ENCODE data around the gene BCAS3.

Gene BCAS3

DNA sequence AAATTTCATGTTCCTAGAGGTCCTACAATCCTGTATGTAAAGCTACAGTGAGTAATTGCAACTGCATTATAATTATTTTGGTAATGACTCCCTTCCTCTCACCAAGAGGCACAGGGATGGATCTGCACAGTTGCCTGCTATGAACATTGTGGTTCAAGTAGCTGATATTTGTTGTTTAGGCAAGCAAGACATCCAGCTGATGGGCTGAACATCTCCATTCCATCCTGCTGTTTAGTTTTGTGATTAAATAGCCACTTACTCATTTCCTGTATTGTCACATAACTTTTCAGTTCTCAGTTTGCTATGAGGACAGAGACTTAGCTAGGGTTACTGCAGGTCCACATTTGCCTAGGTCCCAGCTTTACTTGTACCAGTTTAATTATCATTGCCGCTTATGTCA lies 540.8 kb downstream of the BCAS3 start:
- peaks cover 3% of the 10 kb centered on the region; the same call in 1 of the 2 replicates for H3K27me3 ChIP-seq (ENCODE audit: control insufficient read depth, low read length)
- H3K4me2 ChIP-seq (ENCODE audit: low read length), result no peak overlapping the region
- no peaks in the 10 kb centered on the region for H3K9me2 ChIP-seq (replicated peaks; ENCODE audit: control insufficient read depth, low read length)
- no peaks in the 10 kb centered on the region for H3K36me3 ChIP-seq (ENCODE audit: control insufficient read depth, low read length)
- no peaks in the 10 kb centered on the region for H3F3A ChIP-seq (ENCODE audit: control insufficient read depth, insufficient read depth)
- H4K20me1 ChIP-seq (ENCODE audit: control insufficient read depth, insufficient read depth, low read depth, low read length), result no peaks in the 10 kb centered on the region
- H3K27ac ChIP-seq (ENCODE audit: low read depth, low read length), result no peak overlapping the region
- H3K4me3 ChIP-seq (ENCODE audit: low read length), result no peak overlapping the region
- no peak for TF ChIP-seq EZH2phosphoT487 (IDR thresholded peaks at IDR 0.05; ENCODE audit: borderline replicate concordance, low read length)
- TF ChIP-seq, protein P1, sequence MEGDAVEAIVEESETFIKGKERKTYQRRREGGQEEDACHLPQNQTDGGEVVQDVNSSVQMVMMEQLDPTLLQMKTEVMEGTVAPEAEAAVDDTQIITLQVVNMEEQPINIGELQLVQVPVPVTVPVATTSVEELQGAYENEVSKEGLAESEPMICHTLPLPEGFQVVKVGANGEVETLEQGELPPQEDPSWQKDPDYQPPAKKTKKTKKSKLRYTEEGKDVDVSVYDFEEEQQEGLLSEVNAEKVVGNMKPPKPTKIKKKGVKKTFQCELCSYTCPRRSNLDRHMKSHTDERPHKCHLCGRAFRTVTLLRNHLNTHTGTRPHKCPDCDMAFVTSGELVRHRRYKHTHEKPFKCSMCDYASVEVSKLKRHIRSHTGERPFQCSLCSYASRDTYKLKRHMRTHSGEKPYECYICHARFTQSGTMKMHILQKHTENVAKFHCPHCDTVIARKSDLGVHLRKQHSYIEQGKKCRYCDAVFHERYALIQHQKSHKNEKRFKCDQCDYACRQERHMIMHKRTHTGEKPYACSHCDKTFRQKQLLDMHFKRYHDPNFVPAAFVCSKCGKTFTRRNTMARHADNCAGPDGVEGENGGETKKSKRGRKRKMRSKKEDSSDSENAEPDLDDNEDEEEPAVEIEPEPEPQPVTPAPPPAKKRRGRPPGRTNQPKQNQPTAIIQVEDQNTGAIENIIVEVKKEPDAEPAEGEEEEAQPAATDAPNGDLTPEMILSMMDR (IDR thresholded peaks at IDR 0.05; ENCODE audit: low read depth, low read length, poor library complexity, severe bottlenecking), result no peak
- no peaks in the 10 kb centered on the region for H3K79me2 ChIP-seq (ENCODE audit: control insufficient read depth, low read length)
- no peaks in the 10 kb centered on the region for H3K4me1 ChIP-seq (ENCODE audit: control insufficient read depth, low read length)
- no peaks in the 10 kb centered on the region for H3K9me3 ChIP-seq (ENCODE audit: control insufficient read depth, insufficient read depth, low read length)

DNA sequence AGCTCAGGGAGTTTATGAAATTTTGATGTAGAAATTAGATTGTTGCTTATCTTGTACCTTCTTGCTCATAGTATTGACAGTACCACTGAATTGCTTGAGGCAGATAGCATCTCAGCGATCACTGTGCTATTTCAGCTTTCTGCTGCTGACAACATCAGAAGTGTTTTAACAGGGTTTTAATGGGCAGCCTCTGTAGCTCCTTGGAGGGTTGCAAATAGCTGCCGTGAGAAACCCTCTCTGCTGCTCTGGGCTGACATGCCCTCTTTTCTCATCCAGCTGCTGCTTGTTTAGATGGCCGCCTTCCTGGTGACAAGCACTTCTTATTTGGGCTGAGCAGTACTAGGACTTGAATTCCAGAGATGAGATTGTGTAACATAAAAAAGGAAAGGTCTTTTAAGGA lies 541.8 kb downstream of the BCAS3 start:
- H3K79me2 ChIP-seq (ENCODE audit: control insufficient read depth, low read length), result no peaks in the 10 kb centered on the region
- no peak overlapping the region for H3K4me2 ChIP-seq (ENCODE audit: low read length)
- H3K9me3 ChIP-seq (ENCODE audit: control insufficient read depth, insufficient read depth, low read length), result no peaks in the 10 kb centered on the region
- no peaks in the 10 kb centered on the region for H3K36me3 ChIP-seq (ENCODE audit: control insufficient read depth, low read length)
- no peaks in the 10 kb centered on the region for H4K20me1 ChIP-seq (ENCODE audit: control insufficient read depth, insufficient read depth, low read depth, low read length)
- H3K4me3 ChIP-seq (ENCODE audit: low read length), result no peak overlapping the region
- H3K27me3 ChIP-seq (ENCODE audit: control insufficient read depth, low read length), result peaks cover 3% of the 10 kb centered on the region; the same call in 1 of the 2 replicates
- no peaks in the 10 kb centered on the region for H3K4me1 ChIP-seq (ENCODE audit: control insufficient read depth, low read length)
- no peaks in the 10 kb centered on the region for H3F3A ChIP-seq (ENCODE audit: control insufficient read depth, insufficient read depth)
- H3K27ac ChIP-seq (ENCODE audit: low read depth, low read length), result no peak overlapping the region
- no peak for TF ChIP-seq EZH2phosphoT487 (IDR thresholded peaks at IDR 0.05; ENCODE audit: borderline replicate concordance, low read length)
- TF ChIP-seq, protein P1 (IDR thresholded peaks at IDR 0.05; ENCODE audit: low read depth, low read length, poor library complexity, severe bottlenecking), result no peak
- H3K9me2 ChIP-seq (replicated peaks; ENCODE audit: control insufficient read depth, low read length), result no peaks in the 10 kb centered on the region

DNA sequence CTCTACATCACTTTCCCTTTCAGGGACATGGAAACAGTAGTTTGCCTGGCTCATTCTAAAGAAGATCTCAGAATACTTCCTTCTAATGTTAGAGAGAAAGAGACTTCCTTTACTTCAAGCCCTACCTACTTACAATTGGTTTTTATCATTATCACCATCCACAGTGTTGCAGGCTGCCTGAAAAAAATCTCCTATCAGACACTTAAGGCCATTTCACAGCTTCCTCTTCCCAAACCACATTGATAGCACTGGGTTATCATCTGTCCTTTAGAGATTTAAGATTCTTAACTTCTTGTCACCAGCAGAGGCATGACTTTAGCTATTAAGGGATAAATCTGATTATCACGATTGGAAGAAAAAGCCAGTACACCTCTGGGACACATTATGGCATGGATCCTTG lies 543.5 kb downstream of the BCAS3 start:
- Histone ChIP-seq H3K27me3 (ENCODE audit: control insufficient read depth, low read length) (peaks cover 3% of the 10 kb centered on the region; the same call in 1 of the 2 replicates), H3K9me2 (replicated peaks; ENCODE audit: control insufficient read depth, low read length) (no peaks in the 10 kb centered on the region), H3K4me2 (ENCODE audit: low read length) (no peak overlapping the region), H3K27ac (ENCODE audit: low read depth, low read length) (no peak overlapping the region), H3K79me2 (ENCODE audit: control insufficient read depth, low read length) (no peaks in the 10 kb centered on the region), H3K9me3 (ENCODE audit: control insufficient read depth, insufficient read depth, low read length) (no peaks in the 10 kb centered on the region), H3K36me3 (ENCODE audit: control insufficient read depth, low read length) (no peaks in the 10 kb centered on the region), H4K20me1 (ENCODE audit: control insufficient read depth, insufficient read depth, low read depth, low read length) (no peaks in the 10 kb centered on the region), H3K4me1 (ENCODE audit: control insufficient read depth, low read length) (no peaks in the 10 kb centered on the region), H3F3A (ENCODE audit: control insufficient read depth, insufficient read depth) (no peaks in the 10 kb centered on the region), H3K4me3 (ENCODE audit: low read length) (no peak overlapping the region)
- TF ChIP-seq, protein P1 (IDR thresholded peaks at IDR 0.05; ENCODE audit: low read depth, low read length, poor library complexity, severe bottlenecking), result no peak
- no peak for TF ChIP-seq EZH2phosphoT487 (IDR thresholded peaks at IDR 0.05; ENCODE audit: borderline replicate concordance, low read length)

Measured in DOHH2 (cell line).